ENCODE results near the gene EXOC4.

The EXOC4 gene

DNA sequence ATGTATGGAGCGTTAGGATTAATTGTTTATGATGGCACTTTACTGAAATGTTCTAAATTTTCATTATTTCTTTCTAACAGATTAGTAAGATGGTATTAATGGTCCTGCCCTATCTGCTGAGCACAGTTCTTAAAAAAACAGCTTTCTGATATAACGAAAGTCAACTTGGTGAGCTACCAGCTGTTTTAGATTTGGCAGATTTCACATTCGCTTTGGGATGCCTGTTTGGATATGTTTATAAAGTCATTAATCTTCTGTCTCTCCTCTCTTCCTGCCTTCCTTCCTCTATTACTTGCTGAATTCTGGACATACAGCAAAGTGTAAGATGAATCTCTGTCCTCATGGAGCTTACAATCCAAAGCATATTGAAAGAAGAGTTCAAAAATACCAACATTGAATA, 477.5 kb downstream of the EXOC4 start:
- TF ChIP-seq, protein P1, sequence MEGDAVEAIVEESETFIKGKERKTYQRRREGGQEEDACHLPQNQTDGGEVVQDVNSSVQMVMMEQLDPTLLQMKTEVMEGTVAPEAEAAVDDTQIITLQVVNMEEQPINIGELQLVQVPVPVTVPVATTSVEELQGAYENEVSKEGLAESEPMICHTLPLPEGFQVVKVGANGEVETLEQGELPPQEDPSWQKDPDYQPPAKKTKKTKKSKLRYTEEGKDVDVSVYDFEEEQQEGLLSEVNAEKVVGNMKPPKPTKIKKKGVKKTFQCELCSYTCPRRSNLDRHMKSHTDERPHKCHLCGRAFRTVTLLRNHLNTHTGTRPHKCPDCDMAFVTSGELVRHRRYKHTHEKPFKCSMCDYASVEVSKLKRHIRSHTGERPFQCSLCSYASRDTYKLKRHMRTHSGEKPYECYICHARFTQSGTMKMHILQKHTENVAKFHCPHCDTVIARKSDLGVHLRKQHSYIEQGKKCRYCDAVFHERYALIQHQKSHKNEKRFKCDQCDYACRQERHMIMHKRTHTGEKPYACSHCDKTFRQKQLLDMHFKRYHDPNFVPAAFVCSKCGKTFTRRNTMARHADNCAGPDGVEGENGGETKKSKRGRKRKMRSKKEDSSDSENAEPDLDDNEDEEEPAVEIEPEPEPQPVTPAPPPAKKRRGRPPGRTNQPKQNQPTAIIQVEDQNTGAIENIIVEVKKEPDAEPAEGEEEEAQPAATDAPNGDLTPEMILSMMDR (IDR thresholded peaks at IDR 0.05; ENCODE audit: poor library complexity, severe bottlenecking): no peak
- ATAC-seq (ENCODE audit: low read depth) (no peak), DNase-seq (ENCODE audit: low spot score) (no peak)
- no peak overlapping the region for H3K4me3 ChIP-seq (ENCODE audit: severe bottlenecking)
- H3K36me3 ChIP-seq (ENCODE audit: low read depth): no peaks in the 10 kb centered on the region
- H3K27me3 ChIP-seq (ENCODE audit: insufficient read depth, poor library complexity, severe bottlenecking): no peaks in the 10 kb centered on the region
- no peak overlapping the region for H3K27ac ChIP-seq (ENCODE audit: poor library complexity, severe bottlenecking)
- no peaks in the 10 kb centered on the region for H3K4me1 ChIP-seq (ENCODE audit: insufficient read depth, poor library complexity, severe bottlenecking)
- H3K9me3 ChIP-seq (ENCODE audit: severe bottlenecking): no peaks in the 10 kb centered on the region

DNA sequence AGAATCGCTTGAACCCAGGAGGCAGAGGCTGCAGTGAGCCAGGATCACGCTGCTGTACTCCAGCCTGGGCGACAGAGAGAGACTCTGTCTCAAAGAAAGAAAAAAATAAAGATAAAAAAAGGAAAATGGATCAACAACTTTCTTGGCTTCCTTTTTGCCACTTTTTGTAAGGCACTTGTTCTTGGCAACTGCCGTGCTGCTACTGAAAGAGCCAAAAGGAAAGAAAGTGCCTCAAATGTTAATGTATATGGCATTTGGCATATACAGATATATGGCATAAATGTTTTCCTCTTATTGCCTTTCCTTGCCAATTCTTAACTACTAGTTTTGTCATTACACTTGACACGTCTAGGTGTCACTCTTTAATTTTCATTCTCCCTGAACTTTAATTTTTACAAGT, 480.5 kb downstream of the EXOC4 start:
- Histone ChIP-seq H3K27me3 (ENCODE audit: insufficient read depth, poor library complexity, severe bottlenecking) (no peaks in the 10 kb centered on the region), H3K4me1 (ENCODE audit: insufficient read depth, poor library complexity, severe bottlenecking) (no peaks in the 10 kb centered on the region), H3K36me3 (ENCODE audit: low read depth) (no peaks in the 10 kb centered on the region), H3K27ac (ENCODE audit: poor library complexity, severe bottlenecking) (no peak overlapping the region), H3K9me3 (ENCODE audit: severe bottlenecking) (no peaks in the 10 kb centered on the region), H3K4me3 (ENCODE audit: severe bottlenecking) (no peak overlapping the region)
- no peak for DNase-seq (ENCODE audit: low spot score)
- no peak for ATAC-seq (ENCODE audit: low read depth)
- TF ChIP-seq, protein P1 (IDR thresholded peaks at IDR 0.05; ENCODE audit: poor library complexity, severe bottlenecking): no peak

DNA sequence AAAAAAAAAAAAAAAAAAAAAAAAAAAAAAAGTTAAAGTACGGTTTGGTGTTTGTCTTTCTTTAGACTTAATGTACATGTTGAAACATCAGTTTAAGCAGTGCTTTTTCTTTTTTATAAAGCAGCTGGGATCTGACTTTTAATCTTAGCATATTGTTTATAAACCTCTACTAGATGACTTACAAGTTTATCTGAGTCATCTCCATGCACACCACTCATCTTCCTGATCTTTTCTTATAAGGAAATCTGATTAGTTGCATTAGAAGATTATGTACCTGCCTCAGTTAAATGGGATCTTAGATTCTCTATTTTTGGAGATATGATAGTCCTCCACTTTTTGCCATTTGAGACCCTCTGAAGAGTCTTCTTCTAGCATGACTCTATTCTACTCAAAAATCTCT, 482.3 kb downstream of the EXOC4 start:
- no peaks in the 10 kb centered on the region for H3K36me3 ChIP-seq (ENCODE audit: low read depth)
- H3K9me3 ChIP-seq (ENCODE audit: severe bottlenecking): no peaks in the 10 kb centered on the region
- no peak overlapping the region for H3K4me3 ChIP-seq (ENCODE audit: severe bottlenecking)
- ATAC-seq (ENCODE audit: low read depth): no peak
- H3K27me3 ChIP-seq (ENCODE audit: insufficient read depth, poor library complexity, severe bottlenecking): no peaks in the 10 kb centered on the region
- DNase-seq (ENCODE audit: low spot score): no peak
- TF ChIP-seq, protein P1 (IDR thresholded peaks at IDR 0.05; ENCODE audit: poor library complexity, severe bottlenecking): no peak
- H3K4me1 ChIP-seq (ENCODE audit: insufficient read depth, poor library complexity, severe bottlenecking): no peaks in the 10 kb centered on the region
- H3K27ac ChIP-seq (ENCODE audit: poor library complexity, severe bottlenecking): no peak overlapping the region

DNA sequence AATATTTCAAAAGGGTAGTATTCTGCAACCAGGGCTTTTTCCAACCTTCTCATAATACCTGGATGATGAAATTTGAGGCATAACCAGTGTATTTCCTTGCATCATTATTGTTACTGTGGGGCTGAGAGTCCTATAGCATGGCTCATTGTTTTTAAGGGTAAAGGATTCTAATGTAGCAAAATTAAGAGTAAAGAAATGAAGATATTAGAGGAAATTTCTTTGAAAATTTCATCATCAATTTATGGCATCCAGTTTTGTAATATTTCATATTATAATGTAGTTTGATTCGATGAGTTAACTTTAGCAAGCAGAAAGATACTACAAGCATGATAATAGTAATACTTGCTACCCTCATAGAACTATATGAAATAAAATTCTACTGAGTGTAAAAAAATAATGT, 486.9 kb downstream of the EXOC4 start:
- H3K27ac ChIP-seq (ENCODE audit: poor library complexity, severe bottlenecking): no peak overlapping the region
- DNase-seq (ENCODE audit: low spot score) (no peak), ATAC-seq (ENCODE audit: low read depth) (no peak)
- no peaks in the 10 kb centered on the region for H3K36me3 ChIP-seq (ENCODE audit: low read depth)
- no peak overlapping the region for H3K4me3 ChIP-seq (ENCODE audit: severe bottlenecking)
- TF ChIP-seq, protein P1 (IDR thresholded peaks at IDR 0.05; ENCODE audit: poor library complexity, severe bottlenecking): no peak
- H3K9me3 ChIP-seq (ENCODE audit: severe bottlenecking): no peaks in the 10 kb centered on the region
- peaks cover 4% of the 10 kb centered on the region for H3K4me1 ChIP-seq (ENCODE audit: insufficient read depth, poor library complexity, severe bottlenecking)
- H3K27me3 ChIP-seq (ENCODE audit: insufficient read depth, poor library complexity, severe bottlenecking): no peaks in the 10 kb centered on the region

DNA sequence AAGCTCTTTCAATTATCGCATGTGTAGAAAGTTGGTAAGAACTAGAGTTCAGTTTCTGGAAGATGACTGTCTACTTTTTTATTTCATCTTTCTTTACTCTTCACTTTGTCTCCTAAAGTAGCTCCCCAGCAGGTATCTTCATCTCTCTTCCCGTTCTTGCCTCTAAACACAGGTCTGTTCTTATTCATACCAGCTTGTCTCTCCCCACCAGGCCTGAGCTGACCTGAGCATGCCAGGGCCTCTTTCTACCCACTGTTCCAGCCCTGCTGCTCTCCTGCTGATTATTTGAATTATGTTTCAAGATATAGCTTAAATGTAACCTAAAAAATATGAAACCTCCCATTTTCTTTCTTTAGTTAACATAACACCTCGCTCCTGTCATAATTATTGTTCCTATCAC, 488.2 kb downstream of the EXOC4 start:
- Histone ChIP-seq H3K27ac (ENCODE audit: poor library complexity, severe bottlenecking) (no peak overlapping the region), H3K4me3 (ENCODE audit: severe bottlenecking) (no peak overlapping the region), H3K4me1 (ENCODE audit: insufficient read depth, poor library complexity, severe bottlenecking) (peaks cover 7% of the 10 kb centered on the region), H3K27me3 (ENCODE audit: insufficient read depth, poor library complexity, severe bottlenecking) (no peaks in the 10 kb centered on the region), H3K9me3 (ENCODE audit: severe bottlenecking) (no peaks in the 10 kb centered on the region), H3K36me3 (ENCODE audit: low read depth) (no peaks in the 10 kb centered on the region)
- no peak for DNase-seq (ENCODE audit: low spot score)
- TF ChIP-seq, protein P1 (IDR thresholded peaks at IDR 0.05; ENCODE audit: poor library complexity, severe bottlenecking): no peak
- no peak for ATAC-seq (ENCODE audit: low read depth)

Measured in RWPE2 (cell line).